ENCODE measurements around the gene METTL8.

DNA sequence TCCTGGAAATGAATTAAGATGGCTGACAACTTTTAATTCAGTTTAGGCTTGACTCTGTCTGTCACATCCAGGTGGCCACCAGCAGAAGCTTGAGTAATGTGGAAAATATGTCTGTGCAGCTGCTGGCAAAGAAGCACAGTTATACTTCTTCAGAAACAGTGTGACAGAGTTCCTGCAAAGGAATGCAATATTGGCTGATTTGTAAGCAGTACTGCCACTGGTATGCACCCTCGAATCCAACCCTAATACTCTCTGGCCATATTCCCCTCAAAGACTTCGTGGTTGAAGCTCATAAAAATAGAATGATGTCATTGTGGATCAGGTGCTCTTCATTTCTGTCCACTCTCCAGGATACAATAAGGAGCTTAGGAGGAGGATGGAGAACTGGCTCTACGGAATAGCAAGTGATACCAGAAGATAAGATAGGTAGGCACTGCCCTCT, 86.2 kb downstream of the METTL8 start:
- no peak for TF ChIP-seq PAX5 (IDR thresholded peaks at IDR 0.05; ENCODE audit: insufficient read depth, low read length, severe bottlenecking)
- no peak for TF ChIP-seq POLR2AphosphoS5 (IDR thresholded peaks at IDR 0.05; ENCODE audit: low read depth, low read length)
- no peak for TF ChIP-seq POLR2A (IDR thresholded peaks at IDR 0.05; ENCODE audit: low read depth, low read length)
- no peak for TF ChIP-seq TAF1 (IDR thresholded peaks at IDR 0.05; ENCODE audit: low read depth, low read length)
- no peak for TF ChIP-seq SPI1 (IDR thresholded peaks at IDR 0.05; ENCODE audit: low read depth, low read length)
- no peak for TF ChIP-seq POU2F2 (IDR thresholded peaks at IDR 0.05; ENCODE audit: low read depth, low read length)

Measured in GM12891 (cell line).